ENCODE data around the gene DPYD.

DPYD gene

DNA sequence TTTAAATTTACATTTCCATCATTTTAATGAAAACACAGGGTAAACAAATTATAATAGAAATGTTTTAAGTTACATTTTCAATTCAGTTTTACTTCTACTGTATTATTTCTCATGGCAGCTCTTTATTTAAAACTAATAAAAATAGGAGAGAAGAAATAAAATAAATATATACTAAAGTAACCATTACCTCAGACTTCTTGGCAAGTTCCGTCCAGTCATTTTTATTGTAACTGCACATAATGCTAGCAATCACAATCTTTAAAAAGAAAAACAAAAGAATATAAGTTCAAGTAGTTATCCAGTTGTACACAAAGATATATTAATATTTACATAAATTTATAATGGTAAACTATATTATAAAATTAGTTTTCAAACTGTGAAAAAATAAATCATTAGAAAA, 538.6 kb downstream of the DPYD start:
- Histone ChIP-seq H3K27ac (no peak overlapping the region), H3K4me3 (IDR thresholded peaks at IDR 0.05; ENCODE audit: insufficient read depth, low read depth, low read length) (no peak overlapping the region)
- TF ChIP-seq, protein P1, sequence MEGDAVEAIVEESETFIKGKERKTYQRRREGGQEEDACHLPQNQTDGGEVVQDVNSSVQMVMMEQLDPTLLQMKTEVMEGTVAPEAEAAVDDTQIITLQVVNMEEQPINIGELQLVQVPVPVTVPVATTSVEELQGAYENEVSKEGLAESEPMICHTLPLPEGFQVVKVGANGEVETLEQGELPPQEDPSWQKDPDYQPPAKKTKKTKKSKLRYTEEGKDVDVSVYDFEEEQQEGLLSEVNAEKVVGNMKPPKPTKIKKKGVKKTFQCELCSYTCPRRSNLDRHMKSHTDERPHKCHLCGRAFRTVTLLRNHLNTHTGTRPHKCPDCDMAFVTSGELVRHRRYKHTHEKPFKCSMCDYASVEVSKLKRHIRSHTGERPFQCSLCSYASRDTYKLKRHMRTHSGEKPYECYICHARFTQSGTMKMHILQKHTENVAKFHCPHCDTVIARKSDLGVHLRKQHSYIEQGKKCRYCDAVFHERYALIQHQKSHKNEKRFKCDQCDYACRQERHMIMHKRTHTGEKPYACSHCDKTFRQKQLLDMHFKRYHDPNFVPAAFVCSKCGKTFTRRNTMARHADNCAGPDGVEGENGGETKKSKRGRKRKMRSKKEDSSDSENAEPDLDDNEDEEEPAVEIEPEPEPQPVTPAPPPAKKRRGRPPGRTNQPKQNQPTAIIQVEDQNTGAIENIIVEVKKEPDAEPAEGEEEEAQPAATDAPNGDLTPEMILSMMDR (conservative IDR thresholded peaks at IDR 0.05; ENCODE audit: low read depth, low read length) = no peak

DNA sequence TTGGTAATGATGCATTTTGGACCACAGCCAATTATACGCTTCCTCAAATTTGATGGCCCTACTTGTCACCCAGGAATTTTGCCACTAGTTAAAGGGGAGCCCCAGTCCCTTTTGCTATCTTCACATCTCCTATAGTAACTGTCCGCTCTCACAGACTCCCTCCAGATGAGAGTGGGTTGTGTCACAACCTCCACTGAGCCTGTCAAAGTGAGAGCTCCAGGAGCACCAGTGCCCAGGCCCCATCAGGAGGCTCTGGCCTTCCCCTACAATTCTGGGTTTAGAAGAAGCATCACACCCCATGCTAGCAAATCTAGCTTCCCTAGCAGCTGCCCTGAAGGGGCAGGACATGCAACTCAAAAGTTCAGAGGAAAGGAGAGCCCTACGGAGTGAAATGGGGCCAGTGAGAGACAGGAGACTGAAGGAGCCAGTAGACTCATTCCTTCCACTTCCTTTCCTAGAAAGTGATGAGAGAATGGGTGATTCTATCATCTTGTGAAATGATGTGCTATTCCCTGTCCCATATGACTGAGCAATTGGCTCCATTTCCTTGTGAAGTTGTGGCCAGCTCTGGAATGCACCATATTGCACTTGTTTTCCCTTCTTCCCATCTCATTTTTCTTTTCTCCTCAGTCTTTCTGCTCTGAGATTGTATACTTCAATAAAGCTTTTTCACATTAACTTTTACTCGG, 541.3 kb downstream of the DPYD start:
- H3K4me1 ChIP-seq (ENCODE audit: low read depth, poor library complexity, severe bottlenecking) = no peaks in the 10 kb centered on the region
- H4K20me1 ChIP-seq (ENCODE audit: insufficient read depth) = no peaks in the 10 kb centered on the region
- H3K79me2 ChIP-seq (ENCODE audit: insufficient read depth, low read depth) = no peaks in the 10 kb centered on the region
- no peaks in the 10 kb centered on the region for H3K27me3 ChIP-seq (ENCODE audit: insufficient read depth, low read depth)
- no peak overlapping the region for H3K27ac ChIP-seq
- no peak overlapping the region for H3K4me2 ChIP-seq
- no peak overlapping the region for H2AFZ ChIP-seq (ENCODE audit: low read depth)
- H3K36me3 ChIP-seq (ENCODE audit: insufficient read depth) = no peaks in the 10 kb centered on the region
- no peak overlapping the region for H3K9ac ChIP-seq
- no peak overlapping the region for H3K4me3 ChIP-seq (IDR thresholded peaks at IDR 0.05; ENCODE audit: insufficient read depth, low read depth, low read length)
- TF ChIP-seq, protein P1 (conservative IDR thresholded peaks at IDR 0.05; ENCODE audit: low read depth, low read length) = no peak

More for the DNA sequence above, 538.6 kb downstream of the DPYD start:
- Histone ChIP-seq H2AFZ (ENCODE audit: low read depth) (no peak overlapping the region), H4K20me1 (ENCODE audit: insufficient read depth) (no peaks in the 10 kb centered on the region), H3K27me3 (ENCODE audit: insufficient read depth, low read depth) (no peaks in the 10 kb centered on the region), H3K4me2 (no peak overlapping the region), H3K9ac (no peak overlapping the region), H3K4me1 (ENCODE audit: low read depth, poor library complexity, severe bottlenecking) (no peaks in the 10 kb centered on the region), H3K79me2 (ENCODE audit: insufficient read depth, low read depth) (no peaks in the 10 kb centered on the region), H3K36me3 (ENCODE audit: insufficient read depth) (no peaks in the 10 kb centered on the region)

DNA sequence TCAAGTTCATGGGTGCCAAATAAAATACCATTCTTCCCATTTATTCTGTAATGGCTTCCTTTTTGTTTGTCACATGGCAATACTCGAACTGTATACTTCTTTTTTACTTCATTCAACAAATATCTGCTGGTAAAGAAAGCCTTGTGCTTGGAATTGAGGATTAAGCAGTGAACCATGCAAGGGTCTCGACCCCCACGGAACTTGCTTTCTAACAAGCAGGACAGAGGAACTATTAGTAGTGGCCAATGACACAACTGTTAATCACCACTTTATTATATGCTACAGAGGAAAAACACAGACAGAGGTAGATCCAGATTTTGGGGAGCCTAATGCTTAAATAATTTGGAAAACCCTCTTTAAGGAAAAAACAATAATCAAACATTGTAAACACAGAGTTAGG, 542.2 kb downstream of the DPYD start:
- no peaks in the 10 kb centered on the region for H3K36me3 ChIP-seq (ENCODE audit: insufficient read depth)
- TF ChIP-seq, protein P1 (conservative IDR thresholded peaks at IDR 0.05; ENCODE audit: low read depth, low read length) = no peak
- no peaks in the 10 kb centered on the region for H3K27me3 ChIP-seq (ENCODE audit: insufficient read depth, low read depth)
- H3K4me1 ChIP-seq (ENCODE audit: low read depth, poor library complexity, severe bottlenecking) = no peaks in the 10 kb centered on the region
- no peaks in the 10 kb centered on the region for H3K79me2 ChIP-seq (ENCODE audit: insufficient read depth, low read depth)
- H3K4me2 ChIP-seq = no peak overlapping the region
- H2AFZ ChIP-seq (ENCODE audit: low read depth) = no peak overlapping the region
- H4K20me1 ChIP-seq (ENCODE audit: insufficient read depth) = no peaks in the 10 kb centered on the region
- H3K9ac ChIP-seq = no peak overlapping the region
- H3K27ac ChIP-seq = no peak overlapping the region
- no peak overlapping the region for H3K4me3 ChIP-seq (IDR thresholded peaks at IDR 0.05; ENCODE audit: insufficient read depth, low read depth, low read length)

DNA sequence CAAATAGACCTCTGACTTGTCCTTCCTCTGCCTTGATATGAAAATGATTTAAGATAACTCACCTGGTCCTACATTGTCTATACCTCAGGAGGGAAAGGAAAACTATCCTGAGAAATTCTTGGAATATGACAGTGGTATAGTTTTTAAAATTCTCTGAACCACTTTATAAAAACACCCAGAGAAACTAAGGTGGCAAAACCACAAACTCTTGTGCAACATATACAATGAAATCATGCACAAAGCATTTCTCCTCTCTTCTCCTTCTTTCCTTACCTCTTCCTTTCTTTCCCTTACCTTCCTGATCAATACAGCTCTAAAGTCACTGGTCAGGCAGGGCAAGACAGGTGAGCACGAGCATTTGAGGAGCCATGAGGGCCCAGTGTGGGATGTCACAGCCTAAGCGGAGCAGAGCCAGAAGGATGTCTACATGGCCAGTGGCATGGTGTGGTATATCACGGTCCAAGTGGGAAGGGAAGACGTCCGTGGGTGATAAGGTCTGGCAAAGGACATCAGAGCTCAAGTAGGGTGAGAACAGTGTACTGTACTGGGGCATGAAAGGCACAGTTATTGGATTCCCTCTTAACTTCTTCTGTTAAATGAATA, 543.3 kb downstream of the DPYD start:
- Histone ChIP-seq H3K36me3 (ENCODE audit: insufficient read depth) (no peaks in the 10 kb centered on the region), H3K27me3 (ENCODE audit: insufficient read depth, low read depth) (no peaks in the 10 kb centered on the region), H3K27ac (no peak overlapping the region), H4K20me1 (ENCODE audit: insufficient read depth) (no peaks in the 10 kb centered on the region), H3K4me2 (no peak overlapping the region), H2AFZ (ENCODE audit: low read depth) (no peak overlapping the region), H3K79me2 (ENCODE audit: insufficient read depth, low read depth) (no peaks in the 10 kb centered on the region), H3K4me1 (ENCODE audit: low read depth, poor library complexity, severe bottlenecking) (no peaks in the 10 kb centered on the region), H3K4me3 (IDR thresholded peaks at IDR 0.05; ENCODE audit: insufficient read depth, low read depth, low read length) (no peak overlapping the region), H3K9ac (no peak overlapping the region)
- TF ChIP-seq, protein P1 (conservative IDR thresholded peaks at IDR 0.05; ENCODE audit: low read depth, low read length) = no peak
